ENCODE data around the gene ZBTB21.

DNA sequence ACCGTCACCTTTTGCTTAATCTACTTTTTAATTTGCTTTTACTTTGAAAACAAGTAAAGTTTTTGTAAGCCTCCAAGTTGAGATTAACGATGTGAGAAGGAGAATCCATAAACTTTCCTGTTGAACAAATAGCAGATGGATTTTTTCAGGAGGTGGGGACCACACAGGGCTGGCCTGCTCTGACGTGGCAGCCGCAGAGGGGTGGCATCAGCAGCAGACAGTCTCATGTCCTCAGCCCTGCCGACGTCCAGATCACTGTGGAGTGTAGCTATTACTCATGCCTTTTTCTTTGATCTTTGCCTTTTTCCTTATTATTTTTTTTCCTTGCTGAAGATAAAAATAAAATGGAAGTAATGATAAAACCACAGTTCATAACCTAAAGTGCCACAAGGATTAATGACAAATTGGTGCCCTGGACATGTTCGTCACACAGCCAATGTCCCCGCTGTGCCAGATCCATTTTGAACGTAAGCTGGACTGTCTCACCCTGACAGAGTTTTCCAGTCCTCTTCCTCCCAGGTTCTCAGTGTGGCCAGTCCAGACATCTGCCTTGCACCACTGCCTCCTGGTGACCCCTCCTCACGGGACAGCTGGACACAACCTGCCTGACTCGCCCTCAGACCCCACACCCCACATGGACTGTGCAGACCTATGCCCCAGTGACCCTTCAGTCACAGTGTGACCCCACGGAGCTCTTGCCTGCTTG is 15.4 kb upstream of the ZBTB21 start:
- no peak for TF ChIP-seq EZH2phosphoT487 (IDR thresholded peaks at IDR 0.05; ENCODE audit: insufficient read depth, low read depth)
- TF ChIP-seq EZH2 (IDR thresholded peaks at IDR 0.05; ENCODE audit: insufficient read depth, poor library complexity, severe bottlenecking), result no peak

All from GM23248 (cell line).